ENCODE data around the gene SH2D3A. TPM values are rescaled to one million over a fixed set of nuclear protein-coding genes. Genes with fewer than 3 reads are reported as not detected.

Gene SH2D3A
- total RNA-seq, 1 experiment from 2014 or later = 43.4 TPM

DNA sequence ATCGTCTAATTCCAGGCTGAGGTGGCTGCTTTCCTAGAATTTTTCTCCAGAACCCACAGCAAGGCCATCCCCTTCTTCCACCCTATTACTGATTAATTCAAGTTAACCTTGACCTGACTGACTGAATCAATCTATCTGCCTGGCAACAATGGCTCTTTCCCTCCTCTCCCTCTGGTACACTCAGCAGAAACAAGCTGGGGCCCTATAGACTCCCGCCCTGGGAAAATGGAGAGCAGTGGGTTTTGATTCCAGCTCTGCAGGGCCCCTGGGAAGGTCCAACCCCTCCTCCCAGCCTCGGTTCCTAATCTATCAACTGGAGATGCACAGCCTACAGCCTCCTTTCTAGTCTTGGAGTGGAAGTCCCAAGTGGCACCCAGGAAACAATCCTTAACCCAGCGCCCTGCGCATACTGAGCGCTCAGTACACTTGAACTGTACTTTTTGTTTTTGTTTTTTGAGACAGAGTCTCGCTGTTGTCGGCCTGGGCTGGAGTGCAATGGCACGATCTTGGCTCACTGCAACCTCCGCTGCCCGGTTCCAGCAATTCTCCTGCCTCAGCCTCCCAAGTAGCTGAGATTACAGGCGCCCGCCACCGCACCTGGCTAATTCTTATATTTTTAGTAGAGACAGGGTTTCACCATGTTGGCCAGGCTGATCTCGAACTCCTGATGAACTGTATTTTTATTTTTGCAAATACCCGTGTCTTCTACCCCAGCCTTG, 41.6 kb downstream of the SH2D3A start:
- Histone ChIP-seq H3K9me3 (ENCODE audit: insufficient read depth, low read depth) (no peaks in the 10 kb centered on the region), H3K4me3 (no peak overlapping the region), H3F3A (ENCODE audit: insufficient read depth, low read depth) (peaks cover 22% of the 10 kb centered on the region), H3K4me1 (replicated peaks; ENCODE audit: insufficient read depth) (peaks cover 32% of the 10 kb centered on the region), H3K27me3 (ENCODE audit: insufficient read depth, low read depth) (no peaks in the 10 kb centered on the region), H3K36me3 (ENCODE audit: low read depth) (no peaks in the 10 kb centered on the region), H3K4me2 (no peak overlapping the region), H2AFZ (no peak overlapping the region), H4K20me1 (ENCODE audit: insufficient read depth) (no peaks in the 10 kb centered on the region), H3K79me2 (ENCODE audit: low read depth) (no peaks in the 10 kb centered on the region), H3K27ac (no peak overlapping the region), H3K9me2 (ENCODE audit: insufficient read depth) (no peaks in the 10 kb centered on the region)
- ChIA-PET POLR2A (ENCODE audit: unreplicated experiment) (no interaction called here), CTCF (no interaction called here)
- TF ChIP-seq EZH2 (IDR thresholded peaks at IDR 0.05; ENCODE audit: low read depth) (no peak), CTCF (conservative IDR thresholded peaks at IDR 0.05) (no peak)
- intact Hi-C loops (cut with micrococcal nuclease; ENCODE audit: unreplicated experiment) = no loop called here
- DNase-seq = no peak
- BruUV-seq (replicated peaks) = no TSS peak

GRCh38 chr19:6724631-6725492, 42.4 kb downstream of the SH2D3A start:
- CTCF ChIA-PET = interaction anchor here (0.6 kb wide), 1 partner anchor 16 kb away, joined by 10 read pairs; no protein-coding TSS in a partner anchor
- H3K4me1 ChIP-seq (replicated peaks; ENCODE audit: insufficient read depth) = peaks cover 39% of the 10 kb centered on the region
- no peaks in the 10 kb centered on the region for H3K36me3 ChIP-seq (ENCODE audit: low read depth)
- no peak overlapping the region for H3K27ac ChIP-seq
- POLR2A ChIA-PET (ENCODE audit: unreplicated experiment) = no interaction called here
- no TSS peak for BruUV-seq (replicated peaks)
- TF ChIP-seq CTCF (conservative IDR thresholded peaks at IDR 0.05) (no peak), EZH2 (IDR thresholded peaks at IDR 0.05; ENCODE audit: low read depth) (no peak)
- no peaks in the 10 kb centered on the region for H3K27me3 ChIP-seq (ENCODE audit: insufficient read depth, low read depth)
- no peak overlapping the region for H3K4me3 ChIP-seq
- H4K20me1 ChIP-seq (ENCODE audit: insufficient read depth) = no peaks in the 10 kb centered on the region
- H3K9me2 ChIP-seq (ENCODE audit: insufficient read depth) = no peaks in the 10 kb centered on the region
- H3K9me3 ChIP-seq (ENCODE audit: insufficient read depth, low read depth) = no peaks in the 10 kb centered on the region
- no peak for DNase-seq
- H3K79me2 ChIP-seq (ENCODE audit: low read depth) = peaks cover 6% of the 10 kb centered on the region
- no peak overlapping the region for H2AFZ ChIP-seq
- H3K4me2 ChIP-seq = no peak overlapping the region
- intact Hi-C loops (cut with micrococcal nuclease; ENCODE audit: unreplicated experiment) = no loop called here
- peaks cover 22% of the 10 kb centered on the region for H3F3A ChIP-seq (ENCODE audit: insufficient read depth, low read depth)

GRCh38 chr19:6723738-6724137, 43.5 kb downstream of the SH2D3A start:
- ChIA-PET CTCF (no interaction called here), POLR2A (ENCODE audit: unreplicated experiment) (no interaction called here)
- Histone ChIP-seq H3F3A (ENCODE audit: insufficient read depth, low read depth) (peaks cover 26% of the 10 kb centered on the region), H4K20me1 (ENCODE audit: insufficient read depth) (no peaks in the 10 kb centered on the region), H2AFZ (no peak overlapping the region), H3K9me2 (ENCODE audit: insufficient read depth) (no peaks in the 10 kb centered on the region), H3K79me2 (ENCODE audit: low read depth) (peaks cover 15% of the 10 kb centered on the region), H3K4me1 (replicated peaks; ENCODE audit: insufficient read depth) (peaks cover 47% of the 10 kb centered on the region), H3K36me3 (ENCODE audit: low read depth) (no peaks in the 10 kb centered on the region), H3K9me3 (ENCODE audit: insufficient read depth, low read depth) (no peaks in the 10 kb centered on the region), H3K27me3 (ENCODE audit: insufficient read depth, low read depth) (no peaks in the 10 kb centered on the region), H3K4me3 (no peak overlapping the region), H3K4me2 (peak overlapping the region; percentile 60; the same call in 1 of the 2 replicates), H3K27ac (peak overlapping the region; percentile 68)
- DNase-seq = peak in 1 of 2 experiments; percentile 44
- intact Hi-C loops (cut with micrococcal nuclease; ENCODE audit: unreplicated experiment) = no loop called here
- BruUV-seq (replicated peaks) = no TSS peak
- TF ChIP-seq EZH2 (IDR thresholded peaks at IDR 0.05; ENCODE audit: low read depth) (no peak), CTCF (conservative IDR thresholded peaks at IDR 0.05) (no peak)

Measured in PC-9 (cell line).